GM10266 (cell line): ENCODE data around the gene NTPCR.

Source experiments
- DNase-seq: peaks from one replicate; pipeline ENCODE4 v3.0.0; 2012; ENCODE audit errors: extremely low spot score
- TF ChIP-seq, protein P1 (sequence below): IDR thresholded peaks from 2 replicates; pipeline ENCODE4 v1.5.1; 2012; ENCODE audit warnings: mild to moderate bottlenecking, low read depth; ENCODE audit not compliant: control insufficient read depth, insufficient read depth; ENCODE audit errors: missing control alignments

NTPCR gene, protein sequence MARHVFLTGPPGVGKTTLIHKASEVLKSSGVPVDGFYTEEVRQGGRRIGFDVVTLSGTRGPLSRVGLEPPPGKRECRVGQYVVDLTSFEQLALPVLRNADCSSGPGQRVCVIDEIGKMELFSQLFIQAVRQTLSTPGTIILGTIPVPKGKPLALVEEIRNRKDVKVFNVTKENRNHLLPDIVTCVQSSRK

DNA sequence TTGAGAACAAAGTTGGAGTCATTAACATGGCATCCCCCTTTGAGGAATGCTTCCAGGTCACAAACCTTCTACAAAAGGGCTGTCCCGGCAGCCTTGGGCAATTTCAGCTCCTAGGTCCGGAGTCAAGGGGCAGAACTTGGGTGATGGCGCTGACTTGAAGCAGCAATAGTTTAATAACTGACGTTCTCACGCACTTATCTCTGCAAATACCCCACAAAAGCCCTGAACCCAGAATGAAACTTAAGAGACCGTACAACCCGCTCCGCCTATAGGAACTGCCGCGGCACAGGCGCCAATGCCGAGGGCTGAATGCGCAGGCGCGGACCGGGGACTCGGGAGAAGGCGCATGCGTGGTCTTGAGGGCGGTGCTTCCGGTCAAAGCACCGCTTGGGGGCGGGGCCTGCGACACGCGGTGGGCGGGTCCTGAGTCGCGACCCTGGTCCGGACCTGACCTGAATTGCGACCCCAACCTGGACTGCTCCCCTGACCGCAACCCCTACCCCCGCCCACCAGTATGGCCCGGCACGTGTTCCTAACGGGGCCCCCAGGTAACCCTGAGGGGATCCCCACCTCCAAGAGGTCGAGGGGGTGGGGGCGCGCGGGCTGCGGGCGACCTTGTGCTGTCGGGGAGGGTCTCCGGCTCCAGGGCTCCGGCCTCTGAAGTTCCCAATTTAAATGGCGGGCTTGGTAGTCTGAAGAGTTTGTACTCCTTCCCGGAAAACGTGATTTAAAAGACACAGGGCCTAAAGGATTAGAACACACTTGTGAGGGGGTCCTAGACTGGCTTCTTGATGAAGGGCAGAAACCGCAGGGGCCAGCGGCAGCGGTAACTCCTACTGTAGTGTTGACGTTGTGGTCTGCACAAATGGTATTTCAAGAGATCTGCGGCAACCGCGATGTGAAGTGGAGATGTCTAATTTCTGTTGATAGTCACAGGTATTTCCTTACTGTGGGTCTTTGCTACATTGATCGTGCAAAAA is at the start of gene NTPCR:
NTPCR (plus strand) TSS at position 415 of the 980 bp plus-strand sequence; CDS start at position 515, 100 bp downstream.
- DNase-seq: peak; percentile 94
- TF ChIP-seq, protein P1, sequence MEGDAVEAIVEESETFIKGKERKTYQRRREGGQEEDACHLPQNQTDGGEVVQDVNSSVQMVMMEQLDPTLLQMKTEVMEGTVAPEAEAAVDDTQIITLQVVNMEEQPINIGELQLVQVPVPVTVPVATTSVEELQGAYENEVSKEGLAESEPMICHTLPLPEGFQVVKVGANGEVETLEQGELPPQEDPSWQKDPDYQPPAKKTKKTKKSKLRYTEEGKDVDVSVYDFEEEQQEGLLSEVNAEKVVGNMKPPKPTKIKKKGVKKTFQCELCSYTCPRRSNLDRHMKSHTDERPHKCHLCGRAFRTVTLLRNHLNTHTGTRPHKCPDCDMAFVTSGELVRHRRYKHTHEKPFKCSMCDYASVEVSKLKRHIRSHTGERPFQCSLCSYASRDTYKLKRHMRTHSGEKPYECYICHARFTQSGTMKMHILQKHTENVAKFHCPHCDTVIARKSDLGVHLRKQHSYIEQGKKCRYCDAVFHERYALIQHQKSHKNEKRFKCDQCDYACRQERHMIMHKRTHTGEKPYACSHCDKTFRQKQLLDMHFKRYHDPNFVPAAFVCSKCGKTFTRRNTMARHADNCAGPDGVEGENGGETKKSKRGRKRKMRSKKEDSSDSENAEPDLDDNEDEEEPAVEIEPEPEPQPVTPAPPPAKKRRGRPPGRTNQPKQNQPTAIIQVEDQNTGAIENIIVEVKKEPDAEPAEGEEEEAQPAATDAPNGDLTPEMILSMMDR: no peak

DNA sequence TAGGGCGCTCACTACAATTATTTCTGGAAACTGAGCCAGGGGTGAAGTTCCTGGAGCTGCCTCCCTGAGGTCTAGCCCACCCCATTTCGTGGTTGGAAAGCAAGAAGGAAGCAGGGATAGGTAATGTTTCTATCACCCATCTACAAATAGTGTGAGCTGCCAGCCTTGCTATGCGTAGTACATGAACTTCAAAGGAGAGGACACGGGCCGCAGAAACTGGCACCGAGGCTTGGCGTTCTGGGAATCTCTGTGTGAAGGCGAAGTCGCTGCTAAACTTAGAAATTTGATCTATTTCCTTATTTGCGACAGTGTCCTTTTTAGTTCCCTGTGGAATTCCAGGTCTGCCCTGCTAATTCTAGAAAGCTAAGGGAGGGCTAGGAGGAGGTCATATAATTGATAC is 49.6 kb upstream of the NTPCR start:
- DNase-seq: no peak
- TF ChIP-seq, protein P1: no peak

DNA sequence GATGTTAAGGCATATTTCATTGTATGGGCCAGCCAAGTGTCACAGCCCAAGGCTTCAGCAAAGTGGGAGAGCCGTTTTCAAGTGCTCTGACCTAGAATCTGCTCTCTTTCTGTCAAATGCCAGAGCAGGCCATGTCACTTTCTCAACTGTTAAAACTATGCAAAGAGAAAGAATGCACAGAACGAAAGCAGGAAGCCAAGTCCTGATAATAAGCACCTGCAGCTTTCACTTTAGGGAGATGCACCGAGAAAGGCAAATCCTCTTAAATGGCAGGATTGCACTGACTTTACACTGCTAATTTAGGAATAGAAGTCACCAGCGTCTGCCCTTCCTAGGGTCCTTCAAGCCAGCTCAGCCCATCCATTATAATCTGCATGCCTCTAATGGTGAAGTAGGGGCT is 49.2 kb upstream of the NTPCR start:
- no peak for DNase-seq
- TF ChIP-seq, protein P1: no peak

DNA sequence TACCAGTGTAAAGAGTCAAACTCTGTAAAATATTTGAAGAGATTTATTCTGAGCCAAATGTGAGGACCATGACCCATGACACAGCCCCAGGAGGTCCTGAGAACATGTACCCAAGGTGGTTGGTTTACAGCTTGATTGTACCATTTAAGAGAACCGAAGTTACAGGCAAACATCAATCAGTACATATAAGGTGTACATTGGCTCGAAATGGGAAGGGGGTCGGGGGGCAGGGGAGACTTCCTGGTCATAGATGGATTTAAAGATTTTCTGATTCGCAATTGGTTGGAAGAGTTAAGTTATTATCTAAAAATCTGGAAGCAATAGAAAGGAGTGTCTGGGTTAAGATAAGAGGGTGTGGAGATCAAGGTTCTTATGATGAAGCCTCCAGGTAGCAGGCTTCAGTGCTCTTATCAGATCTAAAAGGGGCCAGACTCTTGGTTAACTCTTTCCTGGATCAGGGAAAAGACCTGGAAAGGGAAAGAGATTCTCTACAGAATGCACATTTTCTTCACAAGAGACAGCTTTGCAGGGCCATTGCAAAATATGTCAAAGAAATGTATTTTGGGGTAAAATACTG is 47.5 kb upstream of the NTPCR start:
- TF ChIP-seq, protein P1: no peak
- no peak for DNase-seq

DNA sequence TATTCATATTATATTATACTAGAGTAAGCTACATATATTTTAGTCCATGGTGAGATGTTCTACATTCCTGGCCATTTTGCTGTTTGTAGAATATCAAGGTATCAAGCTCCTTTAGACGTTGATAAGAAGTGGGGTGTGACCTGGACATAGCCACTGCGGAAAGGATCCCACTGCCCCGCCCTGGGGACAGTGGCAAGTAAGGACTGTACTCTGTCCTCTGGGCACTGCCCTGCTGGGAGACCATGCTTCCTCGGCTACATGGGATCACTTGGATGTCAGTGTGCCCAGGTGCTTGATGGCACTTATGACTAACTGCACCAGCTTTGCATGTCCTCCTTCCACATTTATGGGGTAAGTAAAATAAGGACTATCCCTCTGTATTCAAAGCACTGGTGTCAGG is 46.3 kb upstream of the NTPCR start:
- DNase-seq: no peak
- TF ChIP-seq, protein P1: no peak

DNA sequence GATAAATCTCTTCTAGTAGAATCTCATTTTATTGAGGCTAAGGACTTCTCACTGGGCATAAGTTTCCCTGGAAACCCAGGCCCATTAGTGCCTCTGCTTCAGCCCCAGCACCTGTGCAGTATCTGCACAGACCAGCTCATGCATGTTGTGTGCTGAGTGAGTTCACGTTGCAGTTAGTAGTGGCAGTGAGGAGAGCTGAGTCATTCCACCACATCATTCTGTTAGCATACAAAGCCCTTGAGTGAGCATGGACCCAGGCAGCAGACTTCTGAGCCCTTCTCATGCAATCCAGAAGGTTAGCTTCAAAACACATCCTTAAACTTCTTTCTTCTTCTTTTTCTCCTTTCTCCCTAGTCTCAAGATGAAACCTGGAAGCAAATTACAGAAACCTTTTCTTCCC is 45.8 kb upstream of the NTPCR start:
- no peak for DNase-seq
- TF ChIP-seq, protein P1: no peak
